ENCODE data around the gene EFL1. TPM values are rescaled to one million over a fixed set of nuclear protein-coding genes. Genes with fewer than 3 reads are reported as not detected.

EFL1 gene
- total RNA-seq, 3 donors from 2014 or later: 28.7 to 42.9 (median 33.1) TPM

DNA sequence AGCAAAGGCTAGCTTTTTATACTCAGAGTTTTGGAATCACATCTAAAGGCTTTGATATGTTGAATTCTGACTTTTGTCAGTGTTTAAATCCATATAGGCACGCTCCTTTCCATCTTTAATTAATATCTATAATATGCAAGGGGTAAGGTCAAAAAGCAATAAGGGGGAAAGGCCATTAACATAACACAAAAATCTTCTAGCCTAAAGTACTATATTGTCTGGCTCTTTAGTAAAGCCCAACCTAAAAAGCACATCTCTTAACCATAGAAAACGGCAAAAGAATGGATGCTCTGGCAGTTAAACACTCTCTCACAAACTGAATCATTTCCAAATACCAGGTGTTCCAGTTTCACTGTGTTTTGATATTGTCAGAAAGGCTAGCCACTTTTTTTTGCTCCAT is 76.4 kb downstream of the EFL1 start:
- no peak for ATAC-seq

DNA sequence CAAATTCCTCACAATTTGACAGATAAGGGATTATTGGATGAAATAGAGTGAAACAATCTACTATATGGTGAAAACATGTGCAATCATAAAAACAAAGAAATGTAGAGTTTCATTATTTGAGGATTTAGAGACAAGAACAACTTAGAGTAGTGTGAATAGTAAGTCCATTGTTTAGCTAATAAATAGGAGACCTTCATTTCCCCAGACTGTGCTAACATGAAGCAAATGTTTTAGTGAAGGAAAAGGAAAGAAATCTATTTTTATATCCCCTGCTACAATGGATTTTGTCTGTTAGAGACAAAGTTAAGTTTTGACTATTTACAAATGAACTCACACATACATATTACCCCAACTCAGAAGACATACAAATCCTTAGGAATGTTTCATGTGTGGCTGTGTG is 77.8 kb downstream of the EFL1 start:
- TF ChIP-seq, protein P1, sequence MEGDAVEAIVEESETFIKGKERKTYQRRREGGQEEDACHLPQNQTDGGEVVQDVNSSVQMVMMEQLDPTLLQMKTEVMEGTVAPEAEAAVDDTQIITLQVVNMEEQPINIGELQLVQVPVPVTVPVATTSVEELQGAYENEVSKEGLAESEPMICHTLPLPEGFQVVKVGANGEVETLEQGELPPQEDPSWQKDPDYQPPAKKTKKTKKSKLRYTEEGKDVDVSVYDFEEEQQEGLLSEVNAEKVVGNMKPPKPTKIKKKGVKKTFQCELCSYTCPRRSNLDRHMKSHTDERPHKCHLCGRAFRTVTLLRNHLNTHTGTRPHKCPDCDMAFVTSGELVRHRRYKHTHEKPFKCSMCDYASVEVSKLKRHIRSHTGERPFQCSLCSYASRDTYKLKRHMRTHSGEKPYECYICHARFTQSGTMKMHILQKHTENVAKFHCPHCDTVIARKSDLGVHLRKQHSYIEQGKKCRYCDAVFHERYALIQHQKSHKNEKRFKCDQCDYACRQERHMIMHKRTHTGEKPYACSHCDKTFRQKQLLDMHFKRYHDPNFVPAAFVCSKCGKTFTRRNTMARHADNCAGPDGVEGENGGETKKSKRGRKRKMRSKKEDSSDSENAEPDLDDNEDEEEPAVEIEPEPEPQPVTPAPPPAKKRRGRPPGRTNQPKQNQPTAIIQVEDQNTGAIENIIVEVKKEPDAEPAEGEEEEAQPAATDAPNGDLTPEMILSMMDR (IDR thresholded peaks at IDR 0.05): no peak
- no peak for DNase-seq
- ATAC-seq: no peak
- Histone ChIP-seq H3K9me3 (no peaks in the 10 kb centered on the region), H3K4me1 (ENCODE audit: low read depth) (no peaks in the 10 kb centered on the region), H3K36me3 (ENCODE audit: low read depth) (no peaks in the 10 kb centered on the region), H3K4me3 (no peak overlapping the region)
- intact Hi-C loops (cut with DNase I, micrococcal nuclease): no loop called here

More for the DNA sequence above, 76.4 kb downstream of the EFL1 start:
- Histone ChIP-seq H3K9me3 (no peaks in the 10 kb centered on the region), H3K4me1 (ENCODE audit: low read depth) (no peaks in the 10 kb centered on the region), H3K36me3 (ENCODE audit: low read depth) (no peaks in the 10 kb centered on the region), H3K4me3 (no peak overlapping the region)
- no peak for DNase-seq
- intact Hi-C loops (cut with DNase I, micrococcal nuclease): no loop called here
- TF ChIP-seq, protein P1 (IDR thresholded peaks at IDR 0.05): no peak

DNA sequence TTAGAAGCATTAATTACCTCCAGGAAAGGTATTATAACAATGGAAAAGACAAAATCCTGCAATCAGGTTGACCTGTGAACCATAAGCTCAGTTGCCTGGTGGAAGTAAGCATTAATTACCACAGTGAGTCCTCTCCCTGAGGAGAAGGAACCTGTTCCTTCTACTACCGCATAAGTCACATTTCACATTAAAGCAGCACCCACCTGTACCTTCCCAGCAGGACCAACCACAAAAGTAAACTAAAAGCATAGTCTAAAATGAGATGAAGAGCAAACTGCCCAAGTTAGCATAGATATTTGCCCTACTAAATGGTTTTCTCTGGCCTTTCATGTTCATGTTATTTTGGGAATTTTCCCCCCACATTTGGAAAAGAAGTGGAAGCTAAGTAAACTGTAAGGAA is 78.2 kb downstream of the EFL1 start:
- ATAC-seq (no peak), DNase-seq (no peak)
- no peaks in the 10 kb centered on the region for H3K36me3 ChIP-seq (ENCODE audit: low read depth)
- no peaks in the 10 kb centered on the region for H3K9me3 ChIP-seq
- no peak overlapping the region for H3K4me3 ChIP-seq
- TF ChIP-seq, protein P1 (IDR thresholded peaks at IDR 0.05): no peak
- no peaks in the 10 kb centered on the region for H3K4me1 ChIP-seq (ENCODE audit: low read depth)
- intact Hi-C loops (cut with DNase I, micrococcal nuclease): no loop called here

DNA sequence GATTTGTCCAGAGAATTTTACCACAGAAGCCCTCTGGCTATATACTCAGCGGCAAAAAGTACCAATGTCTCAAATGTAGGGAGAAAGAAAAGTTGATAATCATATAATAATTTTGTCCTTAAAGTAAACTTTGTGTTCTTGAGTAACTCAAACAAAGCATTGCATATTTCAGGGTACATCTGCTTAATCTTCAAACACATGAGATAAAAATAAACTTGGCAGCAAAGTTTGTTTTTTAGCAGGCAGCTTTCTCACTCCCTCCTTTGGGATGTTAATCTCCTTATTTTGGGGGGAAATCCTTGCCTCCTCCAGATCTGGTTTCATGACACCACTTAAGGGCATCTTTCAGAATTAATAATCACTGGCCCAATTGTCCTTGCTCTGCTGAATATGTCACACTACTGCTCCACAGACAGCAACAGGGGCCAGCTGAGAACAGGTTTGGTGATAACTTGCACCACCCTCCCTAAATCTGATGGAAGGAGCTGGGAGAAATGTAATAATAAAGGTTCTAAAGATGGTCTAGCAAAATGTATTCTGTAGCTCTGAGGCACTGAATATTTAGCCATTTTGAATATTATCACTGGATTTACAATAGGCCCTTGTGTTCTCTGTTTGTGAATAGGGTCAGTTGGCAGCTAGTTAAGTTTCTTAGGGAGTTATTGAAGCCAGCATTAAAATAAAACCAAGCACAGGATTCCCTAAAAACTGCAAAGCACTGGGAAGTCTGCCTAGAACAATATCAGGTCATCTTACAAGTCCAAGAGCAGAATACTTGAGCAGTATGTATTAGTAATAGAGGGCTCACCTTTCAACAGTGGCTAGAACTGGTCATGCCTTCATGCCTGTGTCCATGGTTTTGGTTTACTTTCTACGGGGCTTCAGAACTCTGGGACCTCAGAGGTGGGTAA is 79.2 kb downstream of the EFL1 start:
- DNase-seq (no peak), ATAC-seq (no peak)
- no peaks in the 10 kb centered on the region for H3K4me1 ChIP-seq (ENCODE audit: low read depth)
- TF ChIP-seq, protein P1 (IDR thresholded peaks at IDR 0.05): no peak
- no peak overlapping the region for H3K4me3 ChIP-seq
- no peaks in the 10 kb centered on the region for H3K36me3 ChIP-seq (ENCODE audit: low read depth)
- no peaks in the 10 kb centered on the region for H3K9me3 ChIP-seq
- intact Hi-C loops (cut with DNase I, micrococcal nuclease): no loop called here

DNA sequence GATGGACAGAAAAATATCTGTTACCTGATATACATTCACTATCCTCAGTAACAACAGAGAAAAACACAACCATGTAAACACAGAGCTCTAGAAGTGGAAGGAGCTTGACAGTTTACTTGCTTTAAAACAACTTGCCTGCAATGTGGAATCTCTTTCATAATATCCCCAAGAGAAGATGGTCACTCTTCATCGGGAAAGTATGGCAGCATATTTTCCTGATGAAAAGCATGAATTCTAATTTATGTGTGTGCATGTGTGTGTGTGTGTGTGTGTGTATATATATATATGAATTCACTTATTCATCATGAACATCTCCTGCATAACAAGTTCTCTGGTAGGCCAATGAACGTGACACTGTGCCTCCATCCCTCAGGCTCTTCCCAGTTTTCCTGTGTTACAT is 81.2 kb downstream of the EFL1 start:
- H3K4me3 ChIP-seq: no peak overlapping the region
- DNase-seq (no peak), ATAC-seq (no peak)
- no peaks in the 10 kb centered on the region for H3K9me3 ChIP-seq
- TF ChIP-seq, protein P1 (IDR thresholded peaks at IDR 0.05): no peak
- intact Hi-C loops (cut with DNase I, micrococcal nuclease): no loop called here
- H3K36me3 ChIP-seq (ENCODE audit: low read depth): no peaks in the 10 kb centered on the region
- H3K4me1 ChIP-seq (ENCODE audit: low read depth): no peaks in the 10 kb centered on the region

All from mucosa of descending colon (tissue), 3 donors.